Measurements from ENCODE around the gene SEMA3F. TPM values are rescaled to one million over a fixed set of nuclear protein-coding genes. Genes with fewer than 3 reads are reported as not detected.

Gene SEMA3F
- total RNA-seq, 2 donors from 2014 or later: 25.5 to 35.1 TPM

GRCh38 chr3:50119786-50120185 is 35.3 kb upstream of the SEMA3F start:
- no peaks in the 10 kb centered on the region for H3K9me3 ChIP-seq
- H3K4me3 ChIP-seq: no peak overlapping the region
- peaks cover 5 to 9% of the 10 kb centered on the region in 2 donors for H3K4me1 ChIP-seq (ENCODE audit: control insufficient read depth in 1 of 2, low read depth in 2 of 2)
- peaks cover 44% of the 10 kb centered on the region for H3K36me3 ChIP-seq
- no peak overlapping the region for H3K27ac ChIP-seq
- TF ChIP-seq CTCF (IDR thresholded peaks at IDR 0.05): no peak
- H3K27me3 ChIP-seq (replicated peaks; ENCODE audit: insufficient read depth): no peaks in the 10 kb centered on the region
- DNase-seq (ENCODE audit: low spot score) (no peak), ATAC-seq (ENCODE audit: insufficient number of reproducible peaks, low FRiP score, low read depth) (no peak)

- Histone ChIP-seq H3K27me3 (replicated peaks; ENCODE audit: insufficient read depth) (no peaks in the 10 kb centered on the region), H3K36me3 (peaks cover 36% of the 10 kb centered on the region), H3K4me1 (ENCODE audit: control insufficient read depth in 1 of 2, low read depth in 2 of 2) (peaks cover 5 to 17% of the 10 kb centered on the region in 2 donors), H3K27ac (no peak overlapping the region), H3K4me3 (no peak overlapping the region), H3K9me3 (no peaks in the 10 kb centered on the region)
- ATAC-seq (ENCODE audit: insufficient number of reproducible peaks, low FRiP score, low read depth) (no peak), DNase-seq (ENCODE audit: low spot score) (no peak)
- no peak for TF ChIP-seq CTCF (IDR thresholded peaks at IDR 0.05)
Measured at GRCh38 chr3:50120364-50121071, 34.6 kb upstream of the SEMA3F start.

- H3K27me3 ChIP-seq (replicated peaks; ENCODE audit: insufficient read depth): no peaks in the 10 kb centered on the region
- H3K27ac ChIP-seq: no peak overlapping the region
- DNase-seq (ENCODE audit: low spot score): no peak
- H3K36me3 ChIP-seq: peaks cover 28% of the 10 kb centered on the region
- H3K4me3 ChIP-seq: no peak overlapping the region
- H3K9me3 ChIP-seq: no peaks in the 10 kb centered on the region
- peak; percentile 82 for TF ChIP-seq CTCF (IDR thresholded peaks at IDR 0.05)
- peak; percentile 81 for ATAC-seq (ENCODE audit: insufficient number of reproducible peaks, low FRiP score, low read depth)
- peaks cover 5 to 25% of the 10 kb centered on the region in 2 donors for H3K4me1 ChIP-seq (ENCODE audit: control insufficient read depth in 1 of 2, low read depth in 2 of 2)
Measured at GRCh38 chr3:50121072-50122032, 33.8 kb upstream of the SEMA3F start.

GRCh38 chr3:50122071-50122470 is 33.1 kb upstream of the SEMA3F start:
- Histone ChIP-seq H3K27ac (no peak overlapping the region), H3K4me1 (ENCODE audit: control insufficient read depth in 1 of 2, low read depth in 2 of 2) (peaks cover 11 to 32% of the 10 kb centered on the region in 2 donors), H3K4me3 (no peak overlapping the region), H3K27me3 (replicated peaks; ENCODE audit: insufficient read depth) (no peaks in the 10 kb centered on the region), H3K36me3 (peaks cover 21% of the 10 kb centered on the region), H3K9me3 (no peaks in the 10 kb centered on the region)
- DNase-seq (ENCODE audit: low spot score) (no peak), ATAC-seq (ENCODE audit: insufficient number of reproducible peaks, low FRiP score, low read depth) (no peak)
- no peak for TF ChIP-seq CTCF (IDR thresholded peaks at IDR 0.05)
